Frontal cortex (tissue), 4 donors: Measurements from ENCODE around the gene ULBP2. TPM values are rescaled to one million over a fixed set of nuclear protein-coding genes. Genes with fewer than 3 reads are reported as not detected.
"Not testable (repeated sequence)": the region's sequence is repeated elsewhere in the genome, so short reads cannot be mapped to it uniquely, and the experiment has no call there.

Experiments
- DNase-seq, 2 donors: peaks; one replicate each; pipeline ENCODE4 v3.0.0; 2012; ENCODE audit warnings: low spot score in 2 of 2
- FAIRE-seq: peaks from 2 replicates; lab custom pipeline; 2012; peaks lifted over from hg19 to GRCh38; lab: Jason Lieb, UNC
- total RNA-seq: library from RNA; depleted of rRNA; stranded (reverse); fragments of >200 nt; gene quantifications from one replicate; pipeline ENCODE4 v1.2.3, GENCODE V29; 2014
- donor health status: control.
- donor health status: control.
- donor health status: control.

ULBP2 gene
- total RNA-seq, 1 donor from 2014 or later, result 5.3 TPM

GRCh38 chr6:149963462-149964307, 21.9 kb downstream of the ULBP2 start, which contains the start of gene ULBP1:
TSS of gene ULBP1 (plus strand) at chr6:149963943. CDS start at chr6:149964050, 107 bp downstream.
- DNase-seq (peak; percentile 61 to 76), FAIRE-seq (no peak)

- peak in 1 of 2 donors; percentile 25 for DNase-seq
- no peak for FAIRE-seq
Observed at GRCh38 chr6:149964308-149965193, 22.7 kb downstream of the ULBP2 start.

- no peak for DNase-seq
- FAIRE-seq, result no peak
Observed at GRCh38 chr6:149965194-149966020, 23.6 kb downstream of the ULBP2 start.

GRCh38 chr6:149966319-149966718, 24.5 kb downstream of the ULBP2 start:
- DNase-seq, FAIRE-seq: not testable (repeated sequence)

GRCh38 chr6:149967591-149967990, 25.8 kb downstream of the ULBP2 start:
- no peak for FAIRE-seq
- DNase-seq, result no peak

- not testable (repeated sequence) for DNase-seq, FAIRE-seq
Observed at GRCh38 chr6:149967999-149968398, 26.2 kb downstream of the ULBP2 start.

GRCh38 chr6:149968909-149969308, 27.1 kb downstream of the ULBP2 start:
- FAIRE-seq, DNase-seq: not testable (repeated sequence)

- DNase-seq, result no peak
- no peak for FAIRE-seq
Observed at GRCh38 chr6:149969635-149970034, 27.8 kb downstream of the ULBP2 start.

- not testable (repeated sequence) for DNase-seq, FAIRE-seq
Observed at GRCh38 chr6:149974394-149974793, 32.6 kb downstream of the ULBP2 start.

GRCh38 chr6:149974825-149975224, 33.0 kb downstream of the ULBP2 start:
- DNase-seq (no peak), FAIRE-seq (no peak)

- FAIRE-seq, result no peak
- no peak for DNase-seq
Observed at GRCh38 chr6:149975400-149975799, 33.6 kb downstream of the ULBP2 start.

- FAIRE-seq (no peak), DNase-seq (no peak)
Observed at GRCh38 chr6:149977221-149977620, 35.4 kb downstream of the ULBP2 start.

GRCh38 chr6:149978610-149979009, 36.8 kb downstream of the ULBP2 start:
- FAIRE-seq, result no peak
- no peak for DNase-seq

- no peak for FAIRE-seq
- DNase-seq, result no peak
Observed at GRCh38 chr6:149979293-149979692, 37.5 kb downstream of the ULBP2 start.

- DNase-seq (no peak), FAIRE-seq (no peak)
Observed at GRCh38 chr6:149983145-149983544, 41.3 kb downstream of the ULBP2 start.

- FAIRE-seq (no peak), DNase-seq (no peak)
Observed at GRCh38 chr6:149984773-149985172, 43.0 kb downstream of the ULBP2 start.

- no peak for DNase-seq
- no peak for FAIRE-seq
Observed at GRCh38 chr6:149985481-149985937, 43.7 kb downstream of the ULBP2 start.

- FAIRE-seq (no peak), DNase-seq (no peak)
Observed at GRCh38 chr6:149987602-149988107, 45.8 kb downstream of the ULBP2 start.

- DNase-seq, result no peak
- FAIRE-seq, result no peak
Observed at GRCh38 chr6:149988550-149989346, 46.9 kb downstream of the ULBP2 start.
